Central memory CD8-positive, alpha-beta T cell (primary cell): ENCODE data around the gene WDR45B.

Experiments
- ATAC-seq: fragments of 150-1000 bp; cut with Tn5 transposase; replicated peaks from 2 replicates; pipeline ENCODE4 v1.10.0; 2022; ENCODE audit warnings: mild to moderate bottlenecking, moderate FRiP score, moderate number of reproducible peaks; ENCODE audit not compliant: poor library complexity, severe bottlenecking; ENCODE audit errors: extremely low read depth
- DNase-seq, 2 donors: peaks; one replicate each; pipeline ENCODE4 v3.0.0; 2021; ENCODE audit warnings: low spot score in 2 of 2
- H3K27ac Mint-ChIP-seq: one replicate; pipeline ENCODE4 v1.8.0; 2022; ENCODE audit warnings: low read depth, mild to moderate bottlenecking, moderate library complexity, mixed read lengths
- H3K27me3 Mint-ChIP-seq: one replicate; pipeline ENCODE4 v1.8.0; 2022; ENCODE audit warnings: mixed read lengths
- H3K36me3 Mint-ChIP-seq: one replicate; pipeline ENCODE4 v1.8.0; 2022; ENCODE audit warnings: mild to moderate bottlenecking, moderate library complexity, mixed read lengths; ENCODE audit not compliant: insufficient read depth
- H3K4me1 Mint-ChIP-seq: one replicate; pipeline ENCODE4 v1.8.0; 2022; ENCODE audit warnings: mixed read lengths
- H3K4me3 Mint-ChIP-seq: one replicate; pipeline ENCODE4 v1.8.0; 2022; ENCODE audit warnings: mild to moderate bottlenecking, moderate library complexity, mixed read lengths
- H3K9me3 Mint-ChIP-seq: one replicate; pipeline ENCODE4 v1.8.0; 2022; ENCODE audit warnings: mixed read lengths

The WDR45B gene

GRCh38 chr17:82648742-82649331 lies 593 bp upstream of the WDR45B start:
- Mint-ChIP-seq H3K36me3 (peaks cover 21% of the 10 kb centered on the region), H3K27me3 (no peaks in the 10 kb centered on the region), H3K4me3 (peak overlapping the region; percentile 83), H3K9me3 (no peaks in the 10 kb centered on the region), H3K27ac (peak overlapping the region; percentile 79), H3K4me1 (peaks cover 35% of the 10 kb centered on the region)
- peak; percentile 20 to 39 for DNase-seq
- peak; percentile 20 for ATAC-seq

- DNase-seq (peak; percentile 16 to 26), ATAC-seq (peak; percentile 49)
- Mint-ChIP-seq H3K9me3 (no peaks in the 10 kb centered on the region), H3K4me1 (peaks cover 36% of the 10 kb centered on the region), H3K36me3 (peaks cover 28% of the 10 kb centered on the region), H3K27me3 (no peaks in the 10 kb centered on the region), H3K4me3 (peak overlapping the region; percentile 83), H3K27ac (peak overlapping the region; percentile 74)
Measured at GRCh38 chr17:82647593-82648164, 565 bp downstream of the WDR45B start.

GRCh38 chr17:82645516-82645915 lies 2.7 kb downstream of the WDR45B start:
- ATAC-seq (no peak), DNase-seq (no peak)
- peaks cover 42% of the 10 kb centered on the region for H3K4me1 Mint-ChIP-seq
- peaks cover 40% of the 10 kb centered on the region for H3K36me3 Mint-ChIP-seq
- H3K27ac Mint-ChIP-seq: no peak overlapping the region
- H3K4me3 Mint-ChIP-seq: peak overlapping the region; percentile 83
- H3K27me3 Mint-ChIP-seq: no peaks in the 10 kb centered on the region
- H3K9me3 Mint-ChIP-seq: no peaks in the 10 kb centered on the region

GRCh38 chr17:82644148-82644547 lies 4.1 kb downstream of the WDR45B start:
- Mint-ChIP-seq H3K27me3 (no peaks in the 10 kb centered on the region), H3K9me3 (no peaks in the 10 kb centered on the region), H3K36me3 (peaks cover 47% of the 10 kb centered on the region), H3K4me3 (no peak overlapping the region), H3K4me1 (peaks cover 43% of the 10 kb centered on the region), H3K27ac (no peak overlapping the region)
- ATAC-seq (no peak), DNase-seq (no peak)

- no peak for DNase-seq
- Mint-ChIP-seq H3K27ac (no peak overlapping the region), H3K36me3 (peaks cover 42% of the 10 kb centered on the region), H3K27me3 (no peaks in the 10 kb centered on the region), H3K4me3 (no peak overlapping the region), H3K9me3 (no peaks in the 10 kb centered on the region), H3K4me1 (peaks cover 53% of the 10 kb centered on the region)
- ATAC-seq: no peak
Measured at GRCh38 chr17:82642022-82642421, 6.2 kb downstream of the WDR45B start.

GRCh38 chr17:82640036-82640435 lies 8.2 kb downstream of the WDR45B start:
- Mint-ChIP-seq H3K9me3 (no peaks in the 10 kb centered on the region), H3K36me3 (peaks cover 40% of the 10 kb centered on the region), H3K4me3 (no peak overlapping the region), H3K27ac (no peak overlapping the region), H3K4me1 (peaks cover 44% of the 10 kb centered on the region), H3K27me3 (no peaks in the 10 kb centered on the region)
- no peak for ATAC-seq
- DNase-seq: no peak

GRCh38 chr17:82639628-82640027 lies 8.6 kb downstream of the WDR45B start:
- ATAC-seq (no peak), DNase-seq (no peak)
- no peak overlapping the region for H3K4me3 Mint-ChIP-seq
- H3K36me3 Mint-ChIP-seq: peaks cover 43% of the 10 kb centered on the region
- H3K27me3 Mint-ChIP-seq: no peaks in the 10 kb centered on the region
- peaks cover 43% of the 10 kb centered on the region for H3K4me1 Mint-ChIP-seq
- no peaks in the 10 kb centered on the region for H3K9me3 Mint-ChIP-seq
- no peak overlapping the region for H3K27ac Mint-ChIP-seq

GRCh38 chr17:82638183-82638773 lies 10.0 kb downstream of the WDR45B start:
- no peak overlapping the region for H3K27ac Mint-ChIP-seq
- no peak for ATAC-seq
- no peak for DNase-seq
- H3K4me3 Mint-ChIP-seq: no peak overlapping the region
- H3K27me3 Mint-ChIP-seq: no peaks in the 10 kb centered on the region
- peaks cover 46% of the 10 kb centered on the region for H3K36me3 Mint-ChIP-seq
- H3K9me3 Mint-ChIP-seq: no peaks in the 10 kb centered on the region
- H3K4me1 Mint-ChIP-seq: peaks cover 40% of the 10 kb centered on the region

GRCh38 chr17:82636626-82637598 lies 11.3 kb downstream of the WDR45B start:
- peaks cover 44% of the 10 kb centered on the region for H3K36me3 Mint-ChIP-seq
- no peak for ATAC-seq
- H3K27ac Mint-ChIP-seq: peak overlapping the region; percentile 2
- H3K27me3 Mint-ChIP-seq: no peaks in the 10 kb centered on the region
- peak overlapping the region; percentile 35 for H3K4me3 Mint-ChIP-seq
- DNase-seq: no peak
- H3K4me1 Mint-ChIP-seq: peaks cover 45% of the 10 kb centered on the region
- no peaks in the 10 kb centered on the region for H3K9me3 Mint-ChIP-seq

- H3K4me3 Mint-ChIP-seq: no peak overlapping the region
- ATAC-seq: no peak
- no peaks in the 10 kb centered on the region for H3K9me3 Mint-ChIP-seq
- H3K4me1 Mint-ChIP-seq: peaks cover 40% of the 10 kb centered on the region
- DNase-seq: no peak
- peaks cover 37% of the 10 kb centered on the region for H3K36me3 Mint-ChIP-seq
- H3K27ac Mint-ChIP-seq: no peak overlapping the region
- H3K27me3 Mint-ChIP-seq: no peaks in the 10 kb centered on the region
Measured at GRCh38 chr17:82633343-82633742, 14.9 kb downstream of the WDR45B start.

- H3K4me3 Mint-ChIP-seq: no peak overlapping the region
- H3K36me3 Mint-ChIP-seq: peaks cover 42% of the 10 kb centered on the region
- H3K27ac Mint-ChIP-seq: no peak overlapping the region
- H3K9me3 Mint-ChIP-seq: no peaks in the 10 kb centered on the region
- ATAC-seq (no peak), DNase-seq (no peak)
- no peaks in the 10 kb centered on the region for H3K27me3 Mint-ChIP-seq
- H3K4me1 Mint-ChIP-seq: peaks cover 42% of the 10 kb centered on the region
Measured at GRCh38 chr17:82632451-82632850, 15.8 kb downstream of the WDR45B start.

GRCh38 chr17:82631544-82631943 lies 16.7 kb downstream of the WDR45B start:
- Mint-ChIP-seq H3K9me3 (no peaks in the 10 kb centered on the region), H3K4me3 (no peak overlapping the region)

More at GRCh38 chr17:82631544-82631943, 16.7 kb downstream of the WDR45B start:
- no peak overlapping the region for H3K27ac Mint-ChIP-seq
- H3K4me1 Mint-ChIP-seq: peaks cover 35% of the 10 kb centered on the region
- ATAC-seq (no peak), DNase-seq (no peak)
- H3K36me3 Mint-ChIP-seq: peaks cover 51% of the 10 kb centered on the region
- H3K27me3 Mint-ChIP-seq: no peaks in the 10 kb centered on the region
